GM21528 (cell line): ENCODE measurements around the gene MRPS23.

Experiments used
- ATAC-seq: cut with Tn5 transposase; IDR thresholded peaks from one replicate; pipeline ENCODE4 v1.9.1; 2021; ENCODE audit warnings: mild to moderate bottlenecking, moderate library complexity; ENCODE audit not compliant: unreplicated experiment, low FRiP score

Gene MRPS23

GRCh38 chr17:57808882-57809281, 41.0 kb downstream of the MRPS23 start:
- ATAC-seq, result no peak

- ATAC-seq, result no peak
Observed at GRCh38 chr17:57806167-57806830, 43.5 kb downstream of the MRPS23 start.

GRCh38 chr17:57803021-57803420, 46.8 kb downstream of the MRPS23 start:
- ATAC-seq, result no peak

GRCh38 chr17:57801044-57801711, 48.7 kb downstream of the MRPS23 start:
- no peak for ATAC-seq

- no peak for ATAC-seq
Observed at GRCh38 chr17:57794841-57795240, 55.0 kb downstream of the MRPS23 start.

- no peak for ATAC-seq
Observed at GRCh38 chr17:57788725-57789124, 61.1 kb downstream of the MRPS23 start.

- no peak for ATAC-seq
Observed at GRCh38 chr17:57785022-57785421, 64.8 kb downstream of the MRPS23 start.
